ENCODE measurements around the gene HEBP2. TPM values are rescaled to one million over a fixed set of nuclear protein-coding genes. Genes with fewer than 3 reads are reported as not detected.
"Not testable (repeated sequence)": the region's sequence is repeated elsewhere in the genome, so short reads cannot be mapped to it uniquely, and the experiment has no call there.

Gene HEBP2
- total RNA-seq, result 10 to 100 TPM; 90.0 to 95.3 TPM
- long read RNA-seq, full-length matches to known transcripts, result 110 of 208 reads
- long read RNA-seq, partial matches to known transcripts, result 44 of 208 reads
- long read RNA-seq, other reads (novel, unspliced or antisense), result 54 of 208 reads

- ATAC-seq (peak; percentile 86), DNase-seq (peak; percentile 98 to 99)
- intact Hi-C loops (cut with DNase I, micrococcal nuclease), result loop anchor here in 1 of 2 donors (10.0 kb wide), 1 partner anchor 399 kb away; no protein-coding TSS in a partner anchor
Measured at GRCh38 chr6:138403801-138404665, at the start of gene HEBP2. HEBP2 (plus strand) TSS chr6:138404223; CDS start chr6:138404496, 273 bp downstream.

DNA sequence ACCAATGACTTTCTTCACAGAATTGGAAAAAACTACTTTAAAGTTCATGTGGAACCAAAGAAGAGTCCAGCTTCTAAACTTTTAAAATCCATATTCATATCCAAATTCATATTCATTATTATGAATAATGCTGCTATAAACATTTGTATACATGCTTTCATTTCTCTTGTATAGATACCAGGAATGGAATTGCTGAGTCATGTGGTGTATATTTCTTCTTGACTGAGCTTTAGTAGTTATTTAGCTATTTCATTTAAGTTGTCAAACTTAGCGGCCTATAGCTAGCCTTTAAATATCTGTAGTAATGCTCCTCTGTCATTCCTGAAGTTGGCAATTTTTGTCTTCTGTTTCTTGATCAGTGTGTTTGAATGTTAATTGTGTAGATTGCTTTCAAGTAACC lies 46.1 kb upstream of the HEBP2 start:
- no peak for DNase-seq
- intact Hi-C loops (cut with DNase I, micrococcal nuclease), result no loop called here
- no peak for ATAC-seq

GRCh38 chr6:138368684-138369083 lies 35.3 kb upstream of the HEBP2 start:
- ATAC-seq; DNase-seq; intact Hi-C loops (cut with DNase I, micrococcal nuclease): not testable (repeated sequence)

- DNase-seq (no peak), ATAC-seq (no peak)
- intact Hi-C loops (cut with DNase I, micrococcal nuclease), result no loop called here
Measured at GRCh38 chr6:138370631-138371451, 33.2 kb upstream of the HEBP2 start.

DNA sequence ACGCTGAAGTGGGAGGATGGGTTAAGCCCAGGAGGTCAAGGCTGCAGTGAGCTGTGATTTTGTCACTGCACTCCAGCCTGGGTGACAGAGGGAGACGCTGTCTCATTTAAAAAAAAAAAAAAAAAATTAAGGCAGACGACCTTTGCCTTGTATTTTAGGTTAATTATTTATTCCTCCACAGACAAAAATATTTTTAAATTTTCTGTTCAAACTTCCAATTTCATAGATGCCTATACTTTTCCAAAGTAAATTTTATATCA lies 32.6 kb upstream of the HEBP2 start:
- ATAC-seq (no peak), DNase-seq (no peak)
- intact Hi-C loops (cut with DNase I, micrococcal nuclease), result no loop called here

DNA sequence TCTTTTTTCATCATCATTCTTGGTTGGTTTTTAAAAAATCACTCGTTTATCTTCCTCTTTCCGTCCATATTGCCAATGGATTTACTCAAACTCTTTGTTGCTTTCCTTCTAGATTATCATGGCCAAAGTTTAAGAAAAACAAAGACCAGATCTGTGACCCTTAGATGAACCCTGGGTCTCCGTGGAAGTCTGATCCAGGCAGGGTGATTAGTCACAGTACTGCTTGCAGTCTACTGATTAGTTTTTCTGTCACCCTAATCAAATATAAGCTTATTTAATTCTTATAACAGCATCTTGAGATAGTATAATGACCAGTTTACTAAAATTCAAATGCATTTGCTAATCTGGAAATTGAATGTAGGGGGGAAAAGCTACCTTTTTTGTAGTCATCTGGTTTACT lies 32.3 kb upstream of the HEBP2 start:
- ATAC-seq, result no peak
- no peak for DNase-seq
- intact Hi-C loops (cut with DNase I, micrococcal nuclease), result no loop called here

DNA sequence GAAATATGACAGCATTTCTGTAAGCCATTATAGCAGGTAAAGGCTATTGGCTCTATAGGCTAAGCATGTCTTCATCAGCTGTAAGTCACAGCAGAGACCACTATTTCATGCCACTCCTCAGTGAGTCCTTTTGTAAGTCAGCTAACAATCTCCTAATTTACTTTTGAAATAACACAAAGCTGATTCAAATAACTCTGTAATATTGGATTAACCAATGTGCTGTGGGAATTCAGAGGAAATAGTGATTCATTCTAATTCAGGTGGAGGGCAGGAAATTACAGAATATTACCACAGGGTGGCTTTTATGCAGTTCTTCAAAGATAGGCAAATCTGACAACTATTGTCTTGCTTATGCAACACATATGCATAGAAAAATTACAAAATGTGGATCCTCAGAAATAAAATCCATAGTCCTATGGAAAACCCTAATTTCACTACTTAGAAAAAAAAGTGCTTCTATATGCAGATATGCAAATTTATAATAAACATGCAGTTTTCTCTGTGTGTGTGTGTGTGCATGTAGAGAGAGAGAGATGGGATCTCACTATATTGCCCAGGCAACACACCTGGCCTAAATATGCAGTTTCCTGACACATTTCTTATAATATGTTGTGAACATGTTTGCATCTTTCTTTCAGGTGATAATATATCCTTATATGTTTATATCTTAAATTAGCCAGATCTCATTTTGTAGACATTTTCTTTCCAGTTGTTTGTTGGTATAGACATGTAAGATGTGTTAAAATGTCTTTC lies 31.1 kb upstream of the HEBP2 start:
- DNase-seq (no peak), ATAC-seq (no peak)
- intact Hi-C loops (cut with DNase I, micrococcal nuclease), result no loop called here

DNA sequence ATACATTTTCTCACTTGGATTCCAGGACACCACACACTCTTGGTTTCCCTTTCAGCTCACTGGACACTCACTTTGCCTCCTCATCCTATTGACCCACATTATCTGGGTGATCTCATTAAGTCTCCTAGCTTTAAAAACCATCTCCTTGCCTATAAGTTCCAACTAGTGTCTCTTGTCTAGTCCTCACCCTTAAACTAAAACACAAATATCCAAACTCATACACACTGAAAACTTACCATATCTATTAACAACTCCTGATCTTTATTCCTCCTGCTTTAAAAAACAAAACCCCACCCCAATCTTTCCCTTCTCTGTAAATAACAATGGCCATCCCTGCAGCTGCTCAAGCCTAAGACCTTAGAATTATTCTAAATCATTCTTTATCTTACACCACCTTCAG lies 29.8 kb upstream of the HEBP2 start:
- intact Hi-C loops (cut with DNase I, micrococcal nuclease), result no loop called here
- ATAC-seq (no peak), DNase-seq (no peak)

GRCh38 chr6:138374815-138375214 lies 29.2 kb upstream of the HEBP2 start:
- DNase-seq (no peak), ATAC-seq (no peak)
- intact Hi-C loops (cut with DNase I, micrococcal nuclease), result no loop called here

DNA sequence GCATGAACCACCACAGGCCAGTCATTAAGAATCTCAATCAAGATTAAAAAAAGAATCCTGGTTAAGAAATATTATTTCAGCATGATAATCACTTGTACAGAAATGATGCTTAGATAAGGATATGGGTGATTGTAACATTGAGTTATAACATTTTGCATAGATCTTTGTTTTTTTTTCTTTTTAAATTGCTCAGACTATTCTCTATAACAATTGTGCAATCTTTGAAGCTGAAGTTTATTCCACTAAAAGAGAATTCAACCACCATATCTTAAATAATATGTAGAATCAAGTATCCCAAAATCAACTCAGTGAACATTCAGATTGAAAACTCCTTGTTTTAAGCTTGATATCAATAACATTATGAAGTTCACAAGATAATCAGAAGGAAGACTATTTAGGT lies 27.0 kb upstream of the HEBP2 start:
- no peak for ATAC-seq
- no peak for DNase-seq
- intact Hi-C loops (cut with DNase I, micrococcal nuclease), result no loop called here

GRCh38 chr6:138377844-138378243 lies 26.2 kb upstream of the HEBP2 start, which contains the start of gene SMIM28:
SMIM28 (plus strand) TSS chr6:138377905; CDS start chr6:138378073, 168 bp downstream.
- DNase-seq (no peak), ATAC-seq (no peak)
- intact Hi-C loops (cut with DNase I, micrococcal nuclease), result no loop called here

DNA sequence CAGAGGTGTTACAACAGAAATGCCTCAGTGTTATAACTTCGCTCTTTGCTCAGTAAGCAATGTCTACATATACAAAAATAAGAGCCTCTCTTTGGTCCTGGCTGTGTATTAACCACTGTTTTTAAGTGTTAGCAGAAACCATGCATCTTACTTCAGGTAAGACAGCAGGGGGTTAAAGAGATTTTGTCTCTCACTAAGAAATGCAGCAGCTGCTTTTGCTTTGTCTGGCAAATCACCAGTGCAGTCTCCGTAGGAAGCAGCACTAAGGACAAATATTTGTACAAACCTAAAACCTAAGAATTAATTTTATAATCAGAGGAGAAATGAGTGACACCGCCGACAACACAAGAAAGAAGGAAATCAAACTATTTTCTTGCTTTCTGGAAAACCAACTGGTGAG lies 25.6 kb upstream of the HEBP2 start:
- intact Hi-C loops (cut with DNase I, micrococcal nuclease), result no loop called here
- ATAC-seq (no peak), DNase-seq (no peak)

DNA sequence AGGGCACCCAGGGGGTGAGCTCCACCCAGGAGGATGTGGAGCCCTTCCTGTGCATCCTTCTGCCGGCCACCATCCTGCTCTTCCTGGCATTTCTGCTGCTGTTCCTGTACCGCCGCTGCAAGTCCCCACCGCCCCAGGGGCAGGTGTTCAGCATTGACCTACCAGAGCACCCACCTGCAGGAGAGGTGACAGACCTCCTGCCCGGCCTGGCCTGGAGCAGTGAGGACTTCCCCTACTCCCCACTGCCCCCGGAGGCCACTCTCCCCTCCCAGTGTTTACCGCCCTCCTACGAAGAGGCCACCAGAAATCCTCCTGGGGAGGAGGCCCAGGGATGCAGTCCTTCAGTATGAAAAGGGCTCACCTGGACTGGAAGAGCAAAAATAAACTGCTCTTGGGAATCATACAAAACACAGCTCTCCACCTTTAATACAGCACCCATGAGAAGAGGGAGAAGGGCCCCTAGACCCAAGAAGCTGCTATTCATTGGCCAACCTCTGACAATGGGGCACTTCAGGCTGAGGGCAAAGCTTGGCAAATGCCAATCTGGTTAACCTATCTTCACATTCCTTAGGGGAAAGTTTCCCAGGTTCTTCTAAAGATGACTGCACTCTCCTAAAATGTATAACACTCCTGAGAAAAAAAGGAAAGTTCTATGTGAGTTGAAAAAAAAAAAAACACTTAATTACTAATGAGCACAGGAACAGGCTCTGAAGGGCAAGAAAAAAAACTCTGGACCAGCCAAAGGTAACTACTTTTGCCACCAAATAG lies 21.3 kb upstream of the HEBP2 start:
- intact Hi-C loops (cut with DNase I, micrococcal nuclease), result no loop called here
- DNase-seq (no peak), ATAC-seq (no peak)

GRCh38 chr6:138383776-138384175 lies 20.2 kb upstream of the HEBP2 start:
- DNase-seq, result no peak
- no peak for ATAC-seq
- intact Hi-C loops (cut with DNase I, micrococcal nuclease), result no loop called here

DNA sequence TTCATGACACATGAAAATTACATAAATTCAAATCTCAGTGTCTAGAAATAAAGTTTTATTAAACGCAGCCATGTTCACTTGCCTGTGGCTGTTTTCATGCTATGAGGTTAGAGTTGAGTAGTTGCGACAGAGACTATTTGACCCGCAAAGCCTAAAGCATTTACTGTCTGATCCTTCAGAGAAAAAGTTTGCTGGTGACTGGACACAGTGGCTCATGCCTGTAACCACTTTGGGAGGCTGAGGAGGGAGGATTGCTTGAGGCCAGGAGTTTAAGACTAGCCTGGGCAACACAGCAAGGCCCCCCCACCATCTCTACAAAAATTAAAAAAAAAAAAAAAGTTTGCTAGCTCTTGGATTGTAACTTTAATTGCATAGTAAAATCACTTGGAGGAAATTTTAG lies 17.1 kb upstream of the HEBP2 start:
- intact Hi-C loops (cut with DNase I, micrococcal nuclease), result no loop called here
- DNase-seq, result no peak
- no peak for ATAC-seq

DNA sequence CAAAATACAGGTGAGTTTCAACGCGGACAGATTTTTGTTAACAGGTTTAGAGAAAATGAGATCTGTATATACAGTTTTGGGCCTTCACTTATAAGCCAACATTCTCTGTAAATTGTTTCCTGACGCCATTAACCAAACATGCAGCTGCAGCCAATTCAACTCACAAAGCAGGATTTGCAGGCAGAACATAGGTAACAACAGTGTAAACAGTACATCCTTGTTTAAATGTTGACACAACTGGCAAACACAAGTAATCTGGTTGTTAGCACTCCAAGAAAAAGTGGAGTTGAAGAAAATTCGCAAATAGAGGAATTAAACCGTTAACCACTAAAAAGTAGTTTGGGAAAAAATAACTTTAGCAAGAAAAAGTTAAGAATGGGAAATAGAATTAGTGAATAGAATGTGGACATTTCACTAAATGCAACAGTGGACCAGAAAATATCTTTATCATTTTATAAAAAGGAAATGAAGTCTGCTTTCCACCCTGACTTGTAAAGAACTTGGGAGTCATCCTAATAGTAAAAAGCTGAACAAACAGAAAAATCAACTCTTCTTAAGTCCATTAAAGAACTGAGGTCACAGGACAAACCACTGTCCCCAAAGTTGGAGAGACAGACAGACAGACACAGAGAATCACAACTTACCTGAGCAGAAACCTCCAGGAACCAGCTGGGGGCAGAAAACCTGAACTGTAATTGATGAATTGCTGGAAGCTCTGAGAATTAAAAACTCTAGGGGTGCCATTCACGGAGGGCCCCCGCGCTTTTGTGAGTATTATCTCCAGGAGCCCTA lies 16.2 kb upstream of the HEBP2 start:
- intact Hi-C loops (cut with DNase I, micrococcal nuclease), result no loop called here
- DNase-seq, result no peak
- ATAC-seq, result peak; percentile 51

DNA sequence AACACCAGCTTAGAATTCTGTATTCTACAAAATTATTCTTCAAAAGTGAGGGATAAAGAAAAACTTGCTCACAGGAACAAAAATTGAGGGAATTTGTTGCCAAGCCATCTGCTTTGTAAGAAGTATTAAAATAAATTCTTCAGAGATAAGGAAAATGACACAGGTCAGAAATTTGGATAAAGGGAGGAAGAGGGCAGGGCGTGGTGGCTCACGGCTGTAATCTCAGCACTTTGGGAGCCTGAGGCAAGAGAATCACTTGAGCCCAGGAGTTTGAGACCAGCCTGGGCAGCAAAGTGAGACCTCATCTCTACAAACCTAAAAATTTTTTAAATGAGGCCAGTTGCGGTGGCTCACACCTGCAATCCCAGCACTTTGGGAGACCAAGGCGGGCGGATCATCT lies 14.5 kb upstream of the HEBP2 start:
- no peak for DNase-seq
- no peak for ATAC-seq
- intact Hi-C loops (cut with DNase I, micrococcal nuclease), result no loop called here
